CD8-positive, alpha-beta memory T cell (primary cell): Measurements from ENCODE around the gene LMX1A. TPM values are rescaled to one million over a fixed set of nuclear protein-coding genes. Genes with fewer than 3 reads are reported as not detected.

Source experiments
- CTCF ChIA-PET: fragments of 350-600 bp; sonication (Branson Sonifier 250); formaldehyde crosslinking; loops from one replicate; lab custom pipeline; 2021; ENCODE audit warnings: antibody characterized with exemption; lab: Charles Lee
- POLR2A ChIA-PET: fragments of 350-600 bp; sonication (Branson Sonifier 250); formaldehyde crosslinking; loops from one replicate; lab custom pipeline; 2021; ENCODE audit warnings: antibody characterized with exemption; lab: Charles Lee
- DNase-seq, 5 donors: peaks; one replicate each; pipeline versions ENCODE4 v3.0.0 to v3.0.0-alpha.2; 2020 to 2022; ENCODE audit warnings: mixed read lengths in 1 of 5
- H3K27ac ChIP-seq: one replicate; pipeline ENCODE4 v1.7.0; 2013; ENCODE audit warnings: low read depth, mild to moderate bottlenecking, low read length, moderate library complexity
- H3K27me3 ChIP-seq: 2 replicates; pipeline ENCODE4 v1.7.0; 2013; ENCODE audit warnings: low read length, mild to moderate bottlenecking; ENCODE audit not compliant: insufficient read depth, poor library complexity, severe bottlenecking
- H3K36me3 ChIP-seq: 2 replicates; pipeline ENCODE4 v1.7.0; 2013; ENCODE audit warnings: mild to moderate bottlenecking, low read length, moderate library complexity; ENCODE audit not compliant: insufficient read depth
- H3K4me1 ChIP-seq: 2 replicates; pipeline ENCODE4 v1.7.0; 2013; ENCODE audit warnings: mild to moderate bottlenecking, low read length, moderate library complexity; ENCODE audit not compliant: insufficient read depth
- H3K4me3 ChIP-seq: 2 replicates; pipeline ENCODE4 v1.7.0; 2013; ENCODE audit warnings: mild to moderate bottlenecking, low read length
- H3K9me3 ChIP-seq: 2 replicates; pipeline ENCODE4 v1.7.0; 2013; ENCODE audit warnings: mild to moderate bottlenecking, low read length
- H3K27ac Mint-ChIP-seq, 8 donors: one replicate each; pipeline ENCODE4 v1.8.0; 2020 to 2021; ENCODE audit warnings: mixed read lengths in 8 of 8, mild to moderate bottlenecking in 6 of 8, inconsistent platforms in 3 of 8, moderate library complexity in 3 of 8
- H3K27me3 Mint-ChIP-seq, 2 donors: one replicate each; pipeline ENCODE4 v1.8.0; 2020 to 2021; ENCODE audit warnings: mixed read lengths in 2 of 2, mild to moderate bottlenecking in 1 of 2, moderate library complexity in 1 of 2
- H3K36me3 Mint-ChIP-seq, 3 donors: one replicate each; pipeline ENCODE4 v1.8.0; 2020 to 2021; ENCODE audit warnings: mixed read lengths in 3 of 3, inconsistent platforms in 1 of 3, mild to moderate bottlenecking in 1 of 3
- H3K4me1 Mint-ChIP-seq, 3 donors: one replicate each; pipeline ENCODE4 v1.8.0; 2020 to 2021; ENCODE audit warnings: mixed read lengths in 3 of 3, inconsistent platforms in 1 of 3, mild to moderate bottlenecking in 1 of 3
- H3K4me3 Mint-ChIP-seq, 7 donors: one replicate each; pipeline ENCODE4 v1.8.0; 2020 to 2021; ENCODE audit warnings: mixed read lengths in 7 of 7, mild to moderate bottlenecking in 6 of 7, moderate library complexity in 4 of 7, inconsistent platforms in 2 of 7
- H3K9me3 Mint-ChIP-seq, 5 donors: one replicate each; pipeline ENCODE4 v1.8.0; 2020 to 2022; ENCODE audit warnings: mixed read lengths in 5 of 5, mild to moderate bottlenecking in 3 of 5, moderate library complexity in 2 of 5, inconsistent platforms in 1 of 5
- polyA plus RNA-seq: library from polyadenylated mRNA; unstranded; fragments of 300-500 nt; fragmentation: Illumina TruSeq; gene quantifications from one replicate; pipeline ENCODE4 v1.2.3, GENCODE V29; 2021
- total RNA-seq, 2 experiments: library from RNA; stranded (reverse); gene quantifications; one replicate each; pipeline ENCODE4 v1.2.3, GENCODE V29; 2021

Gene LMX1A
- total and polyA plus RNA-seq, 3 experiments from 2014 or later = not detected

DNA sequence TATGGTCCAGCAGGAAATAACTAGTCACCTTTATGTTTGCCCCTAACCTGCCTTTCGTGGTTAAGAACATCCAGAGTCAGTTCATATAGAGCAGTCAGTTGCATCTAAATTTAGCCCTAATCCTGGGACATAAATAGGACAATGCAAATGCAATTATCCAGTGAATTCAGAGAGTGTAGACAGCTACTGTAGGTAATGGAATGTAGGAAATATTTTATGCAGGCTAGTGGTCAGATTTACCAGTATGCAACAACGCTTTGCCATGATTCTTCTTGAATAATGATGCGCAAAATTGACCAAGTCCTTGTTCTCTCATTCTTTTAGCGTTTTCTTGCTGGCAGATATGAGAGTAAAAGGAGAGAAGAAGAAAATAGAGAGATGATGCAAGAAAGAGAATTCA, 165.4 kb downstream of the LMX1A start:
- Mint-ChIP-seq H3K27me3 (peaks cover 0 to 5% of the 10 kb centered on the region in 2 donors), H3K9me3 (peaks cover 0 to 3% (median 2%) of the 10 kb centered on the region in 5 donors), H3K4me1 (no peaks in the 10 kb centered on the region), H3K27ac (no peak overlapping the region), H3K36me3 (no peaks in the 10 kb centered on the region), H3K4me3 (no peak overlapping the region)
- CTCF ChIA-PET = no interaction called here
- Histone ChIP-seq H3K4me3 (no peak overlapping the region), H3K36me3 (no peaks in the 10 kb centered on the region), H3K9me3 (no peaks in the 10 kb centered on the region), H3K4me1 (no peaks in the 10 kb centered on the region), H3K27me3 (no peaks in the 10 kb centered on the region), H3K27ac (no peak overlapping the region)
- DNase-seq = no peak
- POLR2A ChIA-PET = no interaction called here

DNA sequence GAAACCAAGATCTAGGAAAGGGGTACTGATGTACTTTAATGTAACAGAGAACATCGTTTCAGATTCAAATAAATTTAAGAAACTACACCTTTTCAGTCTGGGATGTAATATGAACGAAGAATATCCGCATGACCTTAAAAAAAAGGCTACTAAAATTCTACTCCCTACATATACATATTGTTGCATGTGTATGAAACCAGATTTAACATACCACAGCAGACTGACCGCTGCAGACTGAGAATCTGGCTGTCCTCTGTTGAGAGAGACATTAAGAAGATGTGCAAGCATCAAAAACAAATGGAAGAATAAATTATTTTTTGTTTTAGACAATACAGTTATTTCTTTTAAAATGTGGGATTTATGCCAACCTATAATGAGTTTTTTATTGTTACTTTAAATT, 166.6 kb downstream of the LMX1A start:
- H3K9me3 Mint-ChIP-seq = peaks cover 0 to 3% (median 2%) of the 10 kb centered on the region in 5 donors
- no peak overlapping the region for H3K4me3 ChIP-seq
- no peak for DNase-seq
- no peaks in the 10 kb centered on the region for H3K27me3 ChIP-seq
- no peaks in the 10 kb centered on the region for H3K4me1 ChIP-seq
- H3K27ac ChIP-seq = no peak overlapping the region
- ChIA-PET CTCF (no interaction called here), POLR2A (no interaction called here)
- H3K27ac Mint-ChIP-seq = no peak overlapping the region
- H3K4me1 Mint-ChIP-seq = no peaks in the 10 kb centered on the region
- H3K36me3 ChIP-seq = no peaks in the 10 kb centered on the region
- H3K4me3 Mint-ChIP-seq = no peak overlapping the region
- H3K36me3 Mint-ChIP-seq = no peaks in the 10 kb centered on the region
- H3K27me3 Mint-ChIP-seq = no peaks in the 10 kb centered on the region
- no peaks in the 10 kb centered on the region for H3K9me3 ChIP-seq

DNA sequence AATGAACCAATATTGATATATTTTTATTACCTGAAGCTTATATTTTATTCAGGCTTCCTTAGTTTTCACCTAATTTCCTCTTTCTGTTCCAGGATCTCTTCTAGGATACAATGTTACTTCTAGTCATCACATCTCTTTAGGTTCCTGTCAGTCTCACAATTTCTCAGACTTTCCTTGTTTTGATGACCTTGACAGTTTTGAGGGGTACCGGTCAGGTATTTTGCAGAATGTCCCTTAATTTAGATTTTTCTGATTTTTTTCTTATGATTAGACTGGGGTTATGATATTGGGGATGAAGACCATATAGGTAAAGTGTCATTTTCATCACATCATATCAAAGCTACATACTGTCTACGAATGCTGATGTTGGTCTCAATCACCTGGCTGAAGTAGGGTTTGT, 167.5 kb downstream of the LMX1A start:
- H3K9me3 ChIP-seq = no peaks in the 10 kb centered on the region
- H3K27ac ChIP-seq = no peak overlapping the region
- Mint-ChIP-seq H3K27me3 (no peaks in the 10 kb centered on the region), H3K27ac (no peak overlapping the region), H3K4me1 (no peaks in the 10 kb centered on the region), H3K4me3 (no peak overlapping the region), H3K36me3 (no peaks in the 10 kb centered on the region), H3K9me3 (peaks cover 1 to 9% (median 5%) of the 10 kb centered on the region in 5 donors)
- H3K4me3 ChIP-seq = no peak overlapping the region
- POLR2A ChIA-PET = no interaction called here
- H3K36me3 ChIP-seq = no peaks in the 10 kb centered on the region
- H3K27me3 ChIP-seq = no peaks in the 10 kb centered on the region
- no peaks in the 10 kb centered on the region for H3K4me1 ChIP-seq
- CTCF ChIA-PET = no interaction called here
- no peak for DNase-seq

DNA sequence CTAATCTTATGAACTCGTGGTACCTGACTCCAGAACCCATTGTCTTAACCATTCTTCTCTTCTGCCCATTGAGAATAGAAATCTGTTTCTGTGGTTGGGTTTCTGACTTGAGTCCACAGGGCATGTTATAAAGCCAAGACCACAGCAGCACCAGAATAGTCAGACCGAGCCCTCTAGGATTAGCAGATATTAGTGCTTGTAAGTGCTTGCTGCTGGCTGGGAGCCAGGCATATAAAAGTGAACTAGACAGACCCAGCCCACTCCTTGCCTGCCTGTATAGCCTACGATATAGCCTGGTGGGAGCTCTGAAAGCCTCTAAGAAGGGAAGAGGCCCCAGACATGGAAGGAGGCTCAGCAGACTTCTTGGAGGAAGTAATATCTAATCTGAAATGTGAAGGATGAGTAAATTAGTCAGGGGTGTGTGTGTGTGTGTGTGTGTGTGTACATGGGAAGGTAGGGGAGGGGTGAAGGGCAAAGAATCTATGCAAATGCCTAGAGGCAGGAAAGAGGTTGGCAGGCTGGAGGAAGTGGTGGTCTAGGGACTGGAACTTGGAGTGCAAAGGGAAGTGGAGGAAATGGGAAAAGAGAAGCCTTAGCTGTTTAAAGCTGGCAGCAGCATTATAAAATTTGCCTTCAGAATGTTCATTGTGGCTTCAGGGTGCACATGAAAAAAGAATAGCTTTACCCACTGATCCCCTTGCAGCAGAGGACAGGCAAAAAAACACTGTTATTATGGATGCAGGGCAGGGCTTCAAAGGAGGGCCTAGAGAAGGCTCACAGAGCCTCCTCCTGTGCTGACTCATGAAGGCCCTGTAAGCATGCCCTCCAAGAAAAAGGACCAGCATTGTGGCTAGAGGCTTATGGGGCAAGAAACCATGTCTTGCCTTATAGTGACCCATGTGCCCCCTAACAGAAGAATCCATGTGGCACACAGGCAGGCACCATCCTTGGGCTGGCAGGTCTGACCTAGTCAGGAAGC, 169.2 kb downstream of the LMX1A start:
- H3K36me3 Mint-ChIP-seq = no peaks in the 10 kb centered on the region
- Histone ChIP-seq H3K4me3 (no peak overlapping the region), H3K36me3 (no peaks in the 10 kb centered on the region), H3K4me1 (no peaks in the 10 kb centered on the region), H3K27ac (no peak overlapping the region), H3K27me3 (no peaks in the 10 kb centered on the region), H3K9me3 (no peaks in the 10 kb centered on the region)
- peaks cover 5 to 15% (median 10%) of the 10 kb centered on the region in 5 donors for H3K9me3 Mint-ChIP-seq
- POLR2A ChIA-PET = no interaction called here
- DNase-seq = no peak
- CTCF ChIA-PET = no interaction called here
- no peaks in the 10 kb centered on the region for H3K4me1 Mint-ChIP-seq
- H3K27ac Mint-ChIP-seq = no peak overlapping the region
- H3K4me3 Mint-ChIP-seq = no peak overlapping the region
- no peaks in the 10 kb centered on the region for H3K27me3 Mint-ChIP-seq

DNA sequence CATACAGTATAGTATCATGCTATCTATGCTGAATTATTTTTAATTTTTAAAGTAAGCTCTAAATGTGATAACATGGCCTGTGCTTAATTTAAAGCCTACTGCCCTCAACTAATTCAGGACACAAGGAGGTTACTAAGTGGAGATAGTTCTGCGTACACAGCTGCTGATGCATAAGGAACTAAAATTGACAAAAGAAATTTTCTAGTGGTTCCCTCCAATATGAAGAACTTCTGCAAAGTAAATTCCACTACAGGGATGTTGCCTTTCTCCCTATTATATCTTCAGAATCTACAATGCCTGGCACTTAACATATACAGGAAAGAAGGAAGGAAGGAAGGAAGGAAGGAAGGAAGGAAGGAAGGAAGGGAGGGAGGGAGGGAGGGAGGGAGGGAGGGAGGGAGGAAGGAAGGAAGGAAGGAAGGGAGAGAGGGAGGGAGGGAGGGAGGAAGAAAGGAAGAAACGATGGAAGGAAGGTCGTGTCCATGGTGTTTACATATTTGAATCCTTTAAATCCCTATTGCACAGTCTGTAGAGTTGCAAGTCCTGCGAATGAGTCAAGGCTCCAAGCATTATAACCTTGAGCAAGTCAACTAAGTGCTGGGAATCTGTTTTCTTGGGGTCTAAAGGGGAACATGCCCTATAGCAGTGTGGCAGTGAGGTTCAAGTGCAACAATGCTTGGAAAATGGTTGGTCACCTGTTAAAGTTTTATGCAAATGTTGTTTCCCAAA, 171.2 kb downstream of the LMX1A start:
- Histone ChIP-seq H3K27ac (no peak overlapping the region), H3K4me3 (no peak overlapping the region), H3K9me3 (no peaks in the 10 kb centered on the region), H3K27me3 (no peaks in the 10 kb centered on the region), H3K4me1 (no peaks in the 10 kb centered on the region), H3K36me3 (no peaks in the 10 kb centered on the region)
- no peak for DNase-seq
- ChIA-PET POLR2A (no interaction called here), CTCF (no interaction called here)
- no peak overlapping the region for H3K27ac Mint-ChIP-seq
- no peaks in the 10 kb centered on the region for H3K27me3 Mint-ChIP-seq
- H3K36me3 Mint-ChIP-seq = no peaks in the 10 kb centered on the region
- peaks cover 5 to 18% (median 12%) of the 10 kb centered on the region in 5 donors for H3K9me3 Mint-ChIP-seq
- H3K4me1 Mint-ChIP-seq = no peaks in the 10 kb centered on the region
- no peak overlapping the region for H3K4me3 Mint-ChIP-seq

DNA sequence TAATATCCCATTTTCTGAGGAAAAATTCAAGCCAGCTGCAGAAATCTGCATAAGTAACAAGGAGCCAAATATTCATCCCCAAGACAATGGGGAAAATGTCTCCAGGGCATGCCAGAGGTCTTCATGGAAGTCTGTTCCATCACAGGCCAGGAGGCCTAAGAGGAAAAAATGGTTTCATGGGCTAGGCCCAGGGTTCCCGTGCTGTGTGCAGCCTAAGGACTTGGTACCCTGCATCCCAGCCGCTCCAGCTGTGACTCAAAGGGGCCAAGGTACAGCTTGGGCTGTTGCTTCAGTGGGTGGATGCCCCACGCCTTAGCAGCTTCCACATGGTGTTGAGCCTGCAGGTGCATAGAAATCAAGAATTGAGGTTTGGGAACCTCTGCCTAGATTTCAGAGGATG, 173.5 kb downstream of the LMX1A start:
- Histone ChIP-seq H3K27me3 (no peaks in the 10 kb centered on the region), H3K4me3 (no peak overlapping the region), H3K4me1 (no peaks in the 10 kb centered on the region), H3K27ac (no peak overlapping the region), H3K9me3 (no peaks in the 10 kb centered on the region), H3K36me3 (no peaks in the 10 kb centered on the region)
- ChIA-PET POLR2A (no interaction called here), CTCF (no interaction called here)
- no peak overlapping the region for H3K27ac Mint-ChIP-seq
- H3K36me3 Mint-ChIP-seq = no peaks in the 10 kb centered on the region
- no peak for DNase-seq
- peaks cover 5 to 18% (median 12%) of the 10 kb centered on the region in 5 donors for H3K9me3 Mint-ChIP-seq
- H3K4me3 Mint-ChIP-seq = no peak overlapping the region
- peaks cover 0 to 1% of the 10 kb centered on the region in 2 donors for H3K27me3 Mint-ChIP-seq
- H3K4me1 Mint-ChIP-seq = no peaks in the 10 kb centered on the region

DNA sequence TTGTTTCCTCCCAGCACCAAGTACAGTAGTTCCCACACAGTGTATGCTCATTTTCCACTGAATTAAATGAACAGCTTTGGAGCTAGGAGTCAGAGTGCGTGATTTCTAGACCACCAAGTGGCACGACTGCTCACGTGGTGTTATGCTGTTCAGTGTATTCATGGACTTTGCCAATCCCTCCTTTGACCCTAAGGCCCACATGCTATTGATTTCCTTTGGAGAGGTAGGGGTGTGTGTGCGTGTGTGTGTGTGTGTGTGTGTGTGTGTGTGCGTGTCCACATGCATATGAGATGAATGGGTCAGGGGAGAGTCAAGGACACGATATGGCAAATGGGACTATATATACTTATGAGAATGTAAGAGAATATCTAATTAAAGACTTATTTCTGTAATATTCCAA, 177.2 kb downstream of the LMX1A start:
- H3K9me3 ChIP-seq = no peaks in the 10 kb centered on the region
- no peak for DNase-seq
- no peak overlapping the region for H3K4me3 ChIP-seq
- POLR2A ChIA-PET = no interaction called here
- H3K36me3 ChIP-seq = no peaks in the 10 kb centered on the region
- H3K4me3 Mint-ChIP-seq = no peak overlapping the region
- peaks cover 0 to 1% of the 10 kb centered on the region in 2 donors for H3K27me3 Mint-ChIP-seq
- H3K4me1 Mint-ChIP-seq = no peaks in the 10 kb centered on the region
- CTCF ChIA-PET = no interaction called here
- H3K36me3 Mint-ChIP-seq = no peaks in the 10 kb centered on the region
- no peaks in the 10 kb centered on the region for H3K4me1 ChIP-seq
- H3K9me3 Mint-ChIP-seq = peaks cover 0 to 14% (median 11%) of the 10 kb centered on the region in 5 donors
- no peak overlapping the region for H3K27ac ChIP-seq
- H3K27me3 ChIP-seq = no peaks in the 10 kb centered on the region
- no peak overlapping the region for H3K27ac Mint-ChIP-seq

DNA sequence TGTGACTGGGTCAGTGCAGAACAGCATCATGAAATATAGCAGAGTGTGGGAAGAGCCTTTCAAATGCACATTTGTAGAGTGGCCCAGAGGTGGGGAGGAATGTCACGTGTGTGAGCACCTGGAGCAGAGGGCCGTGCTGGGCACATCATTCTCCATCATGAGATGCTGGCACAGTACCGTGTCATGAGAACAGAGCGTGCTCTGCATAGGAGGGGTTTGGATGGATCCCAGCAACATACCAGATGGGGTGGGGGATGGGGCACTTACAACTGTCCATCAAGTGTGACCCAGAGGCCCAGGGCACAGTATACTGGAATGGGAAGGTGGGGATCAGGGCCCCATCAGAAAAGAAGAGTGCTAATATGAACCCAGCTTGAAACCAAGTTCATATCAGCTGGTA, 182.0 kb downstream of the LMX1A start:
- DNase-seq = no peak
- Histone ChIP-seq H3K9me3 (no peaks in the 10 kb centered on the region), H3K36me3 (no peaks in the 10 kb centered on the region), H3K4me1 (no peaks in the 10 kb centered on the region), H3K27me3 (no peaks in the 10 kb centered on the region), H3K4me3 (no peak overlapping the region), H3K27ac (no peak overlapping the region)
- peaks cover 0 to 3% (median 0%) of the 10 kb centered on the region in 5 donors for H3K9me3 Mint-ChIP-seq
- H3K27me3 Mint-ChIP-seq = peaks cover 5 to 7% of the 10 kb centered on the region in 2 donors
- H3K36me3 Mint-ChIP-seq = no peaks in the 10 kb centered on the region
- no peak overlapping the region for H3K27ac Mint-ChIP-seq
- no peaks in the 10 kb centered on the region for H3K4me1 Mint-ChIP-seq
- ChIA-PET POLR2A (no interaction called here), CTCF (no interaction called here)
- no peak overlapping the region for H3K4me3 Mint-ChIP-seq
